ENCODE data around the gene COG6.

DNA sequence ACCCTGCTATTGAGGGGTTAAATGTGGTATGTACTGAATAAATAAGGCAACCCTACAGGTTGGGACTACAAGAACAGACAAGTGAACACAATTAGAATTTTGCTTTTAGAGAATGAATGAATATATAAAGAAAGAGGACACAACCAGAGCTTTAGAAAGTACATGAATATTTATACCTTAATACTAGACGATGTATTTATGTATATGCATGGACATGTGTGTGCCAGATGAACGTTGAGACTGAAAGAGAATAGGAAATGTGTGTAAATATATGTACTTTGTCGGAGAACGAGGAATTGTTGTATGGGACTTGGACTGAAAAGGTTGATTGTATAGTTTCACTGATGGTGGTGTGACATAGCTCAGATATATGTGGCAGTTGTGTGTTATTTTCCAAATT is 9.3 kb upstream of the COG6 start:
- TF ChIP-seq CTCF (IDR thresholded peaks at IDR 0.05) (no peak), POLR2A (IDR thresholded peaks at IDR 0.05) (no peak), POLR2AphosphoS5 (IDR thresholded peaks at IDR 0.05) (no peak)

Measured in suprapubic skin (tissue), 4 donors.